ENCODE results near the gene TAOK1.

The TAOK1 gene

GRCh38 chr17:29567554-29568330 is 177.6 kb downstream of the TAOK1 start:
- peaks cover 17% of the 10 kb centered on the region for H3K4me1 ChIP-seq (ENCODE audit: insufficient read depth, low read length, poor library complexity, severe bottlenecking)
- 0 out of 2 replicates have a peak, but pooled peaks cover 3% of the 10 kb centered on the region for H3F3A ChIP-seq (ENCODE audit: low read depth)
- no peaks in the 10 kb centered on the region for H3K9me3 ChIP-seq (ENCODE audit: insufficient read depth, low read depth, low read length)
- H3K27me3 ChIP-seq (ENCODE audit: insufficient read depth, low read length, poor library complexity, severe bottlenecking): no peaks in the 10 kb centered on the region
- peak overlapping the region; percentile 85 for H3K4me3 ChIP-seq (ENCODE audit: low read length, poor library complexity, severe bottlenecking)
- peak overlapping the region; percentile 80 for H2AFZ ChIP-seq (ENCODE audit: low read length)
- H4K20me1 ChIP-seq (ENCODE audit: insufficient read depth, low read length, poor library complexity, severe bottlenecking): peaks cover 16% of the 10 kb centered on the region
- no peak for TF ChIP-seq EZH2phosphoT487 (IDR thresholded peaks at IDR 0.05; ENCODE audit: borderline replicate concordance)
- peak; percentile 30; the same call in 1 of the 2 replicates for TF ChIP-seq CTCF (conservative IDR thresholded peaks at IDR 0.05; ENCODE audit: low read length)
- peak overlapping the region; percentile 67 for H3K4me2 ChIP-seq (ENCODE audit: low read depth, low read length, poor library complexity, severe bottlenecking)
- H3K36me3 ChIP-seq (ENCODE audit: insufficient read depth, low read length): no peaks in the 10 kb centered on the region
- peaks cover 25% of the 10 kb centered on the region; the same call in 1 of the 2 replicates for H3K79me2 ChIP-seq (ENCODE audit: insufficient read depth, low read length)
- H3K9me2 ChIP-seq (replicated peaks; ENCODE audit: low read depth, low read length): no peaks in the 10 kb centered on the region
- H3K9ac ChIP-seq (ENCODE audit: low read depth, low read length, poor library complexity, severe bottlenecking): peak overlapping the region; percentile 87

- Histone ChIP-seq H3K4me3 (ENCODE audit: low read length, poor library complexity, severe bottlenecking) (peak within 1 kb of the TSS; percentile 92), H3K4me2 (ENCODE audit: low read depth, low read length, poor library complexity, severe bottlenecking) (peak within 1 kb of the TSS; percentile 81), H4K20me1 (ENCODE audit: insufficient read depth, low read length, poor library complexity, severe bottlenecking) (peaks cover 16% of the 10 kb centered on the region), H3K9me2 (replicated peaks; ENCODE audit: low read depth, low read length) (no peaks in the 10 kb centered on the region), H3K27me3 (ENCODE audit: insufficient read depth, low read length, poor library complexity, severe bottlenecking) (no peaks in the 10 kb centered on the region), H2AFZ (ENCODE audit: low read length) (peak within 1 kb of the TSS; percentile 98), H3K36me3 (ENCODE audit: insufficient read depth, low read length) (peaks cover 4% of the 10 kb centered on the region; the same call in 1 of the 2 replicates), H3K9me3 (ENCODE audit: insufficient read depth, low read depth, low read length) (no peaks in the 10 kb centered on the region), H3K9ac (ENCODE audit: low read depth, low read length, poor library complexity, severe bottlenecking) (peak within 1 kb of the TSS; percentile 87), H3F3A (ENCODE audit: low read depth) (0 out of 2 replicates have a peak, but pooled peaks cover 3% of the 10 kb centered on the region), H3K79me2 (ENCODE audit: insufficient read depth, low read length) (peaks cover 25% of the 10 kb centered on the region; the same call in 1 of the 2 replicates), H3K4me1 (ENCODE audit: insufficient read depth, low read length, poor library complexity, severe bottlenecking) (peaks cover 17% of the 10 kb centered on the region)
- TF ChIP-seq EZH2phosphoT487 (IDR thresholded peaks at IDR 0.05; ENCODE audit: borderline replicate concordance) (no peak), CTCF (conservative IDR thresholded peaks at IDR 0.05; ENCODE audit: low read length) (no peak)
Observed at GRCh38 chr17:29568331-29569244, 178.4 kb downstream of the TAOK1 start, which contains the start of gene TP53I13. Gene TP53I13 (plus strand): TSS chr17:29568701. CDS start chr17:29568759, 58 bp downstream.

- H3K9me2 ChIP-seq (replicated peaks; ENCODE audit: low read depth, low read length): no peaks in the 10 kb centered on the region
- H3K79me2 ChIP-seq (ENCODE audit: insufficient read depth, low read length): peaks cover 19% of the 10 kb centered on the region; the same call in 1 of the 2 replicates
- peaks cover 17% of the 10 kb centered on the region for H3K4me1 ChIP-seq (ENCODE audit: insufficient read depth, low read length, poor library complexity, severe bottlenecking)
- H3K4me2 ChIP-seq (ENCODE audit: low read depth, low read length, poor library complexity, severe bottlenecking): peak overlapping the region; percentile 81
- H3K27me3 ChIP-seq (ENCODE audit: insufficient read depth, low read length, poor library complexity, severe bottlenecking): no peaks in the 10 kb centered on the region
- no peaks in the 10 kb centered on the region for H3K9me3 ChIP-seq (ENCODE audit: insufficient read depth, low read depth, low read length)
- peaks cover 9% of the 10 kb centered on the region; the same call in 1 of the 2 replicates for H3K36me3 ChIP-seq (ENCODE audit: insufficient read depth, low read length)
- peak overlapping the region; percentile 98; the same call in 1 of the 2 replicates for H2AFZ ChIP-seq (ENCODE audit: low read length)
- TF ChIP-seq EZH2phosphoT487 (IDR thresholded peaks at IDR 0.05; ENCODE audit: borderline replicate concordance) (no peak), CTCF (conservative IDR thresholded peaks at IDR 0.05; ENCODE audit: low read length) (no peak)
- H3K9ac ChIP-seq (ENCODE audit: low read depth, low read length, poor library complexity, severe bottlenecking): peak overlapping the region; percentile 87
- H3K4me3 ChIP-seq (ENCODE audit: low read length, poor library complexity, severe bottlenecking): peak overlapping the region; percentile 92
- H4K20me1 ChIP-seq (ENCODE audit: insufficient read depth, low read length, poor library complexity, severe bottlenecking): peaks cover 10% of the 10 kb centered on the region
- 0 out of 2 replicates have a peak, but pooled peaks cover 3% of the 10 kb centered on the region for H3F3A ChIP-seq (ENCODE audit: low read depth)
Observed at GRCh38 chr17:29569245-29569950, 179.2 kb downstream of the TAOK1 start.
